Fibroblast of lung (primary cell): ENCODE results near the gene CPT1A. TPM values are rescaled to one million over a fixed set of nuclear protein-coding genes. Genes with fewer than 3 reads are reported as not detected.

Source experiments
- DNase-seq, 2 donors: peaks; one replicate each; pipeline versions ENCODE4 v3.0.0 to v3.0.0-alpha.2; 2010; ENCODE audit warnings: low read depth in 2 of 2
- H2AFZ ChIP-seq: 2 replicates; pipeline ENCODE4 v1.5.1; 2012; ENCODE audit warnings: low read length, control low read depth, inconsistent platforms
- H3K27ac ChIP-seq: 2 replicates; pipeline ENCODE4 v1.5.1; 2011; ENCODE audit warnings: low read length, control low read depth; ENCODE audit not compliant: insufficient read depth
- H3K27me3 ChIP-seq: 2 replicates; pipeline ENCODE4 v1.5.1; 2011; ENCODE audit warnings: mild to moderate bottlenecking, low read length; ENCODE audit not compliant: control insufficient read depth, insufficient read depth
- H3K36me3 ChIP-seq: 2 replicates; pipeline ENCODE4 v1.5.1; 2011; ENCODE audit warnings: low read length; ENCODE audit not compliant: control insufficient read depth, insufficient read depth
- H3K4me1 ChIP-seq: 2 replicates; pipeline ENCODE4 v1.5.1; 2011; ENCODE audit warnings: low read length; ENCODE audit not compliant: control insufficient read depth, insufficient read depth; ENCODE audit errors: extremely low read depth
- H3K4me2 ChIP-seq: 2 replicates; pipeline ENCODE4 v1.5.1; 2011; ENCODE audit warnings: low read length, control low read depth; ENCODE audit not compliant: insufficient read depth; ENCODE audit errors: extremely low read depth
- H3K4me3 ChIP-seq, 4 experiments: fragments of 200-600 bp in 1 of 4; sonication (generic) in 1 of 4; replicated peaks in 1 of 4; 2 replicates each; pipeline ENCODE4 v1.5.1; 2011 to 2016; ENCODE audit warnings: low read length in 4 of 4, low read depth in 3 of 4, mild to moderate bottlenecking in 3 of 4, control low read depth in 2 of 4, inconsistent platforms in 1 of 4, mixed read lengths in 1 of 4; ENCODE audit not compliant: insufficient read depth in 1 of 4; ENCODE audit errors: control extremely low read depth in 1 of 4
- H3K79me2 ChIP-seq: 2 replicates; pipeline ENCODE4 v1.5.1; 2012; ENCODE audit warnings: mild to moderate bottlenecking, low read length, inconsistent platforms; ENCODE audit not compliant: control insufficient read depth, insufficient read depth
- H3K9ac ChIP-seq: 2 replicates; pipeline ENCODE4 v1.5.1; 2011; ENCODE audit warnings: mild to moderate bottlenecking, low read length, control low read depth; ENCODE audit not compliant: insufficient read depth
- H3K9me3 ChIP-seq: 2 replicates; pipeline ENCODE4 v1.5.1; 2012; ENCODE audit warnings: low read depth, low read length; ENCODE audit not compliant: control insufficient read depth, insufficient read depth
- H4K20me1 ChIP-seq: 2 replicates; pipeline ENCODE4 v1.5.1; 2011; ENCODE audit warnings: low read length; ENCODE audit not compliant: control insufficient read depth, insufficient read depth; ENCODE audit errors: extremely low read depth
- CTCF ChIP-seq, 2 donors: IDR thresholded peaks in 1 of 2; conservative IDR thresholded peaks in 1 of 2; 1 replicate in 1 of 2; 2 replicates in 1 of 2; pipeline ENCODE4 v1.5.1; 2011 to 2012; ENCODE audit warnings: low read length in 2 of 2, control low read depth in 1 of 2, inconsistent platforms in 1 of 2, low read depth in 1 of 2, mild to moderate bottlenecking in 1 of 2
- EZH2 ChIP-seq: IDR thresholded peaks from 2 replicates; pipeline ENCODE4 v1.5.1; 2012; ENCODE audit warnings: low read length, control low read depth, mild to moderate bottlenecking; ENCODE audit errors: missing control alignments
- polyA plus RNA-seq, 2 donors: library from polyadenylated mRNA; depleted of rRNA in 1 of 2; stranded (reverse) in 1 of 2; unstranded in 1 of 2; fragments of >200 nt; gene quantifications; 2 replicates each; pipeline ENCODE4 v1.2.1, GENCODE V29; 2011 to 2012; ENCODE audit warnings: missing spikeins in 1 of 2
- total RNA-seq: library from RNA; depleted of rRNA; stranded (reverse); fragments of >200 nt; gene quantifications from 2 replicates; pipeline ENCODE4 v1.2.1, GENCODE V29; 2014

Gene CPT1A
- total and polyA plus RNA-seq, 2 donors (not counting 1 experiment from before 2014, with no cell fraction given), result 29.5 to 45.2 TPM

GRCh38 chr11:68837583-68838571, 3.8 kb downstream of the CPT1A start:
- H3K9ac ChIP-seq, result no peak overlapping the region
- no peak for DNase-seq
- H2AFZ ChIP-seq, result no peak overlapping the region
- peak overlapping the region; percentile 87 for H3K27ac ChIP-seq
- TF ChIP-seq EZH2 (no peak), CTCF (conservative IDR thresholded peaks at IDR 0.05 in 1 of 2, IDR thresholded peaks at IDR 0.05 in 1 of 2; ENCODE audit: low read depth in 1 of 2, low read length in 2 of 2) (no peak)
- no peaks in the 10 kb centered on the region for H3K9me3 ChIP-seq
- no peaks in the 10 kb centered on the region for H3K27me3 ChIP-seq
- H3K4me2 ChIP-seq, result peak overlapping the region; percentile 98
- peaks cover 1% of the 10 kb centered on the region for H3K36me3 ChIP-seq
- peak overlapping the region in 2 of 4 experiments; percentile 60 to 94 for H3K4me3 ChIP-seq
- H3K4me1 ChIP-seq, result peaks cover 15% of the 10 kb centered on the region
- peaks cover 49% of the 10 kb centered on the region for H3K79me2 ChIP-seq
- H4K20me1 ChIP-seq, result no peaks in the 10 kb centered on the region

- H3K27ac ChIP-seq, result no peak overlapping the region
- peaks cover 1% of the 10 kb centered on the region for H3K36me3 ChIP-seq
- H3K9me3 ChIP-seq, result no peaks in the 10 kb centered on the region
- TF ChIP-seq CTCF (conservative IDR thresholded peaks at IDR 0.05 in 1 of 2, IDR thresholded peaks at IDR 0.05 in 1 of 2; ENCODE audit: low read depth in 1 of 2, low read length in 2 of 2), result no peak
- no peak for TF ChIP-seq EZH2
- H3K4me3 ChIP-seq, result no peak overlapping the region
- H4K20me1 ChIP-seq, result peaks cover 2% of the 10 kb centered on the region
- H3K4me1 ChIP-seq, result peaks cover 15% of the 10 kb centered on the region
- no peak for DNase-seq
- peaks cover 54% of the 10 kb centered on the region for H3K79me2 ChIP-seq
- H3K27me3 ChIP-seq, result no peaks in the 10 kb centered on the region
- H3K4me2 ChIP-seq, result no peak overlapping the region
- no peak overlapping the region for H3K9ac ChIP-seq
- no peak overlapping the region for H2AFZ ChIP-seq
These were observed 6.0 kb downstream of the CPT1A start for GRCh38 chr11:68835749-68836148.

GRCh38 chr11:68835328-68835727, 6.4 kb downstream of the CPT1A start:
- Histone ChIP-seq H2AFZ (no peak overlapping the region), H3K27me3 (no peaks in the 10 kb centered on the region), H3K79me2 (peaks cover 57% of the 10 kb centered on the region), H3K4me1 (peaks cover 15% of the 10 kb centered on the region), H3K27ac (no peak overlapping the region), H4K20me1 (peaks cover 3% of the 10 kb centered on the region), H3K4me3 (no peak overlapping the region), H3K9me3 (no peaks in the 10 kb centered on the region), H3K4me2 (no peak overlapping the region), H3K36me3 (peaks cover 6% of the 10 kb centered on the region), H3K9ac (no peak overlapping the region)
- TF ChIP-seq EZH2 (no peak), CTCF (conservative IDR thresholded peaks at IDR 0.05 in 1 of 2, IDR thresholded peaks at IDR 0.05 in 1 of 2; ENCODE audit: low read depth in 1 of 2, low read length in 2 of 2) (no peak)
- DNase-seq, result no peak
